Measurements from ENCODE around the gene TNS2. TPM values are rescaled to one million over a fixed set of nuclear protein-coding genes. Genes with fewer than 3 reads are reported as not detected.

Gene TNS2
- total RNA-seq, 1 donor from 2014 or later = 91.7 TPM

DNA sequence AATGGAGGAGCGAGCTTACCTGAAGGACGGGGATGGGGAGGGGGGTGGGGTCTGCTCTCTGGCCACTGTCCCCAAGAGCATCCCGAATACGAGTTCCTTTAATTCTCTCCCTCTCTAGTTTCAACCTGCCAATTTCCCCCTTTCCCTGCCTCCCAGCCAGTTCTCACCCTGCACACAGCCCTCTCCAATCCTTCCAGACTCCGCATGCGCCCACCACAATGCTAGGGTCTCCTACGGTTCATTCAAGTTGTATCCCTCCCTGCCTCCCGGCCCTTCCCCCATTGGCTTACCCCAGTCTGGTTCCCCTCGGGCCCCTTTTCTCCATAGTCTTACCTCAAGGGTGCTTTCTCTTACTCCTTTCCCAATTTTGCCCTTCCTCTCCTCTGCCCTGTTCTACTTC, 46.9 kb downstream of the TNS2 start:
- no peaks in the 10 kb centered on the region for H3K9me3 Mint-ChIP-seq
- no peak for DNase-seq (ENCODE audit: low spot score in 2 of 2, unreplicated experiment in 2 of 2)
- H3K4me3 Mint-ChIP-seq = peak overlapping the region; percentile 74
- H3K27ac Mint-ChIP-seq = peak overlapping the region; percentile 80
- TF ChIP-seq, protein P1, sequence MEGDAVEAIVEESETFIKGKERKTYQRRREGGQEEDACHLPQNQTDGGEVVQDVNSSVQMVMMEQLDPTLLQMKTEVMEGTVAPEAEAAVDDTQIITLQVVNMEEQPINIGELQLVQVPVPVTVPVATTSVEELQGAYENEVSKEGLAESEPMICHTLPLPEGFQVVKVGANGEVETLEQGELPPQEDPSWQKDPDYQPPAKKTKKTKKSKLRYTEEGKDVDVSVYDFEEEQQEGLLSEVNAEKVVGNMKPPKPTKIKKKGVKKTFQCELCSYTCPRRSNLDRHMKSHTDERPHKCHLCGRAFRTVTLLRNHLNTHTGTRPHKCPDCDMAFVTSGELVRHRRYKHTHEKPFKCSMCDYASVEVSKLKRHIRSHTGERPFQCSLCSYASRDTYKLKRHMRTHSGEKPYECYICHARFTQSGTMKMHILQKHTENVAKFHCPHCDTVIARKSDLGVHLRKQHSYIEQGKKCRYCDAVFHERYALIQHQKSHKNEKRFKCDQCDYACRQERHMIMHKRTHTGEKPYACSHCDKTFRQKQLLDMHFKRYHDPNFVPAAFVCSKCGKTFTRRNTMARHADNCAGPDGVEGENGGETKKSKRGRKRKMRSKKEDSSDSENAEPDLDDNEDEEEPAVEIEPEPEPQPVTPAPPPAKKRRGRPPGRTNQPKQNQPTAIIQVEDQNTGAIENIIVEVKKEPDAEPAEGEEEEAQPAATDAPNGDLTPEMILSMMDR (IDR thresholded peaks at IDR 0.05; ENCODE audit: unreplicated experiment) = no peak
- peaks cover 1% of the 10 kb centered on the region for H3K27me3 Mint-ChIP-seq (ENCODE audit: low read depth)
- peaks cover 41% of the 10 kb centered on the region for H3K4me1 Mint-ChIP-seq
- peaks cover 3% of the 10 kb centered on the region for H3K36me3 Mint-ChIP-seq

DNA sequence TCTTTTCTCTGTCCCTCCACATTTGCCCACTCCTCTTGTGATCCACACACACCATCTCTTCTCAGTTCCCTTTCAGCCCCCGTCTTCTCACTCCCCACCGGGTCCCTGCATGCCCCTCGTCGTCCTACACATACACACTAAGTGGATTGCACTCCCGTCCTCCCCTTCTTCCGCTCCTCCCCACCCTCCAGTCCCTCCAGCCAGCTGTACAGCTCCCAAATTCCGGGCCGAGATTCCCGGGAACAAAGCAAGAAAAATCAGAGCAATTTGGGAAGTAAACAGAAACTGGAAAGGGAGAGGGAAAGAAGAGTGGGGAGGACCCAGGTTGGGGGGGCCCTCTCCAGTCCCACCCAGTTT, 47.3 kb downstream of the TNS2 start:
- Mint-ChIP-seq H3K27ac (peak overlapping the region; percentile 80), H3K27me3 (ENCODE audit: low read depth) (peaks cover 1% of the 10 kb centered on the region), H3K9me3 (no peaks in the 10 kb centered on the region), H3K36me3 (peaks cover 4% of the 10 kb centered on the region), H3K4me1 (peaks cover 41% of the 10 kb centered on the region), H3K4me3 (peak overlapping the region; percentile 74)
- DNase-seq (ENCODE audit: low spot score in 2 of 2, unreplicated experiment in 2 of 2) = no peak
- TF ChIP-seq, protein P1 (IDR thresholded peaks at IDR 0.05; ENCODE audit: unreplicated experiment) = no peak

DNA sequence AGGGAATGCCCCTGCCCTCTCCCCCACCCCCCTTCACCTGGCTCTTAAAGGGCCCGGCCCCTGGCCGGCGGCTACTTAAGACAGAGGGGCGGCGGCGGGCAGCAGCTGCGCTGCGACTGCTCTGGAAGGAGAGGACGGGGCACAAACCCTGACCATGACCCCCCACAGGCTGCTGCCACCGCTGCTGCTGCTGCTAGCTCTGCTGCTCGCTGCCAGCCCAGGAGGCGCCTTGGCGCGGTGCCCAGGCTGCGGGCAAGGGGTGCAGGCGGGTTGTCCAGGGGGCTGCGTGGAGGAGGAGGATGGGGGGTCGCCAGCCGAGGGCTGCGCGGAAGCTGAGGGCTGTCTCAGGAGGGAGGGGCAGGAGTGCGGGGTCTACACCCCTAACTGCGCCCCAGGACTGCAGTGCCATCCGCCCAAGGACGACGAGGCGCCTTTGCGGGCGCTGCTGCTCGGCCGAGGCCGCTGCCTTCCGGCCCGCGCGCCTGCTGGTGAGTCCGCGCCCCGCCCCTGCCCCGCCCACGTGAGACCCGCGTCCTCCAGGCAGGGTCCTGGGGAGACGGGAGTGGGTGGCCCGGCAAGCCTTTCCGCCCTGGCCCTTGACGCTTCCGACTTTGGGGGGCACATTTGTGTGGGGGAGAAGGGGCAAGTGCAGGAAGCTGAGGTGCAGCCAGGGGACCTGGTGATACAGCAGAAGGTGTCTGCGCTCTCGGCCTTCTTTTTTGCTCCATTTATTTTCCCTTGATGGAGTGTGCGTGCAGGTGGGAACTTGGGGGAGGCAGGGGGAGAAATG, 47.9 kb downstream of the TNS2 start, which contains the start of gene IGFBP6:
Gene IGFBP6, plus strand, starts transcription at position 104 of the 790 bp plus-strand sequence. Its CDS starts 51 bp downstream, at position 155.
- peaks cover 41% of the 10 kb centered on the region for H3K4me1 Mint-ChIP-seq
- peak; percentile 58 to 69 for DNase-seq (ENCODE audit: low spot score in 2 of 2, unreplicated experiment in 2 of 2)
- H3K4me3 Mint-ChIP-seq = peak within 1 kb of the TSS; percentile 74
- no peaks in the 10 kb centered on the region for H3K9me3 Mint-ChIP-seq
- H3K36me3 Mint-ChIP-seq = peaks cover 4% of the 10 kb centered on the region
- TF ChIP-seq, protein P1 (IDR thresholded peaks at IDR 0.05; ENCODE audit: unreplicated experiment) = no peak
- peaks cover 1% of the 10 kb centered on the region for H3K27me3 Mint-ChIP-seq (ENCODE audit: low read depth)
- peak within 1 kb of the TSS; percentile 96 for H3K27ac Mint-ChIP-seq

DNA sequence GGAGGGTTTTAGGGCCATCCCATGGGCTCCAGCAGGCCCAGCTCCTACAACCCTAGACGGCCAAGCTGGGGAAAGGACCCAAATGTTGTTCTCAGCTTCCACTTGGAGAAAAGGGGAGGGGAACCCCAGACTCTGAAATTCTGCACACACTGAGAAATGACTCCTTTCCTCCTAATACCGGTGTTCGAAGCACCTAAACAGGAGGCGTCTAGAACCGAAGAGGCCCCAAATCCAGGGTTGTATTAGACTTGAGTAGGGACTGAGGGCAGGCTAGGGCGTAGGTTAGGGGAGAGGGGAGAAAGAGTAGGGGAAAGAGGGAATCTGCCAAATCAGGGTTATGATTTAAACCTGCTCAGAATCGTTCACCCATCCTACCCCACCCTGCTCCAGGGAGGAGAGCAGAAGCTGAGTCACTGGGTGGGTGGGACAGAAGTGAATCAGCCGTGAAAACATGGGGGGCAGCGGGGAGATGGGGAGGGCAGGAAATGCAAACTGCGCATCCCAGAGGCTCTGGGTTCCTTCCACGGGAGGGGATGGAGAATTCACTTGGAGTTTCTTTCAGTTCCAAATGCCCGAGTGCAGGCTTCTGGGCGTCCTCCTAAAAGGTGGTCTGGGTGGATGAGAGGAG, 48.6 kb downstream of the TNS2 start:
- no peak for DNase-seq (ENCODE audit: low spot score in 2 of 2, unreplicated experiment in 2 of 2)
- TF ChIP-seq, protein P1 (IDR thresholded peaks at IDR 0.05; ENCODE audit: unreplicated experiment) = no peak
- peaks cover 41% of the 10 kb centered on the region for H3K4me1 Mint-ChIP-seq
- H3K4me3 Mint-ChIP-seq = peak overlapping the region; percentile 74
- no peaks in the 10 kb centered on the region for H3K9me3 Mint-ChIP-seq
- peak overlapping the region; percentile 96 for H3K27ac Mint-ChIP-seq
- peaks cover 1% of the 10 kb centered on the region for H3K27me3 Mint-ChIP-seq (ENCODE audit: low read depth)
- peaks cover 4% of the 10 kb centered on the region for H3K36me3 Mint-ChIP-seq

DNA sequence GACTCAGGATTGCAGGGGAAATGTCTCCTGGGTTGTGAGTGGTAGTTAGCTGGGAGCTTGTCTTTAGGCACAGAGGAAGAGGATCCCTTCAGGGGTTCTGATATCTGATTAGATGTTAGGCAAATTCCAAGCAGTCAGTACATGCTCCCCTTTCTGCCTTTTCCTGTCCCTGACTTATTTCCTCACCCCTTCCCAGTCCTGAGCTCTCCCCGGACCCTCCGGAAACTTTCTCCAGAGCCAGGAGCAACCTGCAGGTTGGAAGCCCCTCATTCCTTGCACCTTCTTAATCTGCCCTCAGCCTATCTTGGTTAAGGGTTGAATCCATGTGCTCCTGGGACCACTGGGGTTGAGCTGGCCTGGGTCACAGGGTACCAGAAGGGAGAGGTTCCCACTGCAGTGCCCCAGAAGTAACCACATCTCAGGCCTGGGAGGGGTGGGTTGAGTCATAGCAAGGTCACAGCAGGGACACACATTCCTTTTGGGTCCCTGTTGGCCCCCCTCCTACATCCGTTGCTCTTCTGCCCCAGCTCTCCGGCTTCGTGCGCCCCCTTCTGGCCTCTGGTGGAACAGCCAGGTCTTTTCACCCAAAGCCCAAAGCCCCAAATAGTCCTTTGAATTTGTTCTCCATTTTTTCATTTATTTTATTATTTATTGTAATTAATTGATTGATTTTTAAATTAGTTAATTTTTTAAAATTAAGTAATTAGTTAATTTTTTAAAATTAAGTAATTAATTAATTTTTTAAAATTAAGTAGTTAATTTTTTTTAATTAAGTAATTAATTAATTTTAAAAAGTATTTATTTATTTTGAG, 49.4 kb downstream of the TNS2 start:
- TF ChIP-seq, protein P1 (IDR thresholded peaks at IDR 0.05; ENCODE audit: unreplicated experiment) = peak; percentile 97

More for the DNA sequence above, 49.4 kb downstream of the TNS2 start:
- Mint-ChIP-seq H3K4me1 (peaks cover 34% of the 10 kb centered on the region), H3K9me3 (no peaks in the 10 kb centered on the region), H3K36me3 (peaks cover 4% of the 10 kb centered on the region), H3K4me3 (peak overlapping the region; percentile 74), H3K27ac (peak overlapping the region; percentile 96), H3K27me3 (ENCODE audit: low read depth) (peaks cover 1% of the 10 kb centered on the region)
- DNase-seq (ENCODE audit: low spot score in 2 of 2, unreplicated experiment in 2 of 2) = peak; percentile 85 to 95

Data from mesothelial cell of epicardium (in vitro differentiated cells).